Activated naive CD4-positive, alpha-beta T cell treated with anti-CD3 and anti-CD28 coated beads, Interleukin-2, amount 50 U/mL, for 16 hours (primary cell): ENCODE results near the gene TSPAN32.

ENCODE experiments used
- DNase-seq: peaks from one replicate; pipeline ENCODE4 v3.0.0-alpha.2; 2020

TSPAN32 gene

DNA sequence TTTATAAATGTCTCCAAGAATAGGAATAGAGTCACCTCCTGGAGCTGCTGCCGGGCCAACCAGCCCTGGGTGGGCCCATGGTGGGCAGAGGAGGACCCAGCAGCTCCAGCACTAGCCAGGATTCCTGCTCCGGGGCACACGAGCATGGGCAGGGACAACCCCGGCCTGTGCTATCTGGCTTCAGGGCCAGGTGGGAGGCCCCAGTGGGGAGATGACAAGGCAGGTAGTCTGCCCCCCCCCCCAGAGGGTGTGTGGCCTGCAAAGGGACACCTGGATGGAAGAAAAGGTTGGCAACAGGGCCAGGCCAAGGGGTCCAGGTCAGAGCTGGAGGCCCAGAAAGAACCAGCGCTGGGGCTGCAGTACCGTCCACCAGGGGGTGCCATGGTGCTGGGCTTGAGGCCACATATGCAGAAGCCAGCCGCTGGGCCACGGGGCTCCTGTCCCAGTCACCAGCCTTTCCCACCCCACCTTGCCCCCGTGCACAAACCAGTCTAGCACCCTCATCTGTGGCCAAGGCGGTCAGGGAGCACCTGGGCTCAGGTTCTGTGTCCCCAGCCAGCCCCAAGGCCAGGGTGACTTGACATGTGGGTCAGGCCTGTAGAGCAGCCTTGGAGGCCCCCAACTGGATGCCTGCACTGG, 3.4 kb downstream of the TSPAN32 start:
- DNase-seq = peak; percentile 86

DNA sequence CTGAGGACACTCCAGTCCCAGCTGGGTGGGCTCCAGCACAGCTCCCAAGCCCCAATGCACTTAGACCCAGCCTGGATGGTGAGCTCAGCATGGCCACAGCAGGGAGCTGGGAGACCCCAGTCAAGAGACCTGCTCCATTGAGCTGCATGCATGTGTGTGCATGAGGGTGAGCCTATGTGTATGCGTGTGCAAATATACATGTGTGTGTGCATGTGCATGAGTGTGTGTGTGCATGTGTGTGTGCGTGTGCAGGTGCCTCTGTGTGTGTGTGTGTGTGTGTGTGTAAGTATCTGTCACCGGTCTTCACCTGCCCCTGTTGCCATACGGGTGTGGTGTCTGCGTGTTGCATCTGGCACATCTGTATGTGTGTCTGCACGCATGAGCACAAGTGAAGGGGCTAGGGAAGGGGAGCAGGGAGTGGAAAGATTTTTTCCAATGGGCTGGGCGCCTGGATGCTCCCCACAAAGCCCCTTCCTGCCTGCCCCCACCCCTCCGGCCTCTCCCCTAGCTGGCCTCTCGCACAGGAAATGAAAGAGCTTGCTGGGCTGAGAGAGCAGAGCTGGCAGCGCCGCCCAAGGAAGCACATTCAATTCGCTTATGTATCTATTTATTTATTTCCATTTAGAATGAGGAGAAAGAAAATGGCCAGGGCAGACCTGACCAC, 4.1 kb downstream of the TSPAN32 start:
- DNase-seq = no peak

GRCh38 chr11:2306452-2306823, 4.6 kb downstream of the TSPAN32 start:
- no peak for DNase-seq

- DNase-seq = no peak
These were observed 5.2 kb downstream of the TSPAN32 start for GRCh38 chr11:2306877-2307500.

DNA sequence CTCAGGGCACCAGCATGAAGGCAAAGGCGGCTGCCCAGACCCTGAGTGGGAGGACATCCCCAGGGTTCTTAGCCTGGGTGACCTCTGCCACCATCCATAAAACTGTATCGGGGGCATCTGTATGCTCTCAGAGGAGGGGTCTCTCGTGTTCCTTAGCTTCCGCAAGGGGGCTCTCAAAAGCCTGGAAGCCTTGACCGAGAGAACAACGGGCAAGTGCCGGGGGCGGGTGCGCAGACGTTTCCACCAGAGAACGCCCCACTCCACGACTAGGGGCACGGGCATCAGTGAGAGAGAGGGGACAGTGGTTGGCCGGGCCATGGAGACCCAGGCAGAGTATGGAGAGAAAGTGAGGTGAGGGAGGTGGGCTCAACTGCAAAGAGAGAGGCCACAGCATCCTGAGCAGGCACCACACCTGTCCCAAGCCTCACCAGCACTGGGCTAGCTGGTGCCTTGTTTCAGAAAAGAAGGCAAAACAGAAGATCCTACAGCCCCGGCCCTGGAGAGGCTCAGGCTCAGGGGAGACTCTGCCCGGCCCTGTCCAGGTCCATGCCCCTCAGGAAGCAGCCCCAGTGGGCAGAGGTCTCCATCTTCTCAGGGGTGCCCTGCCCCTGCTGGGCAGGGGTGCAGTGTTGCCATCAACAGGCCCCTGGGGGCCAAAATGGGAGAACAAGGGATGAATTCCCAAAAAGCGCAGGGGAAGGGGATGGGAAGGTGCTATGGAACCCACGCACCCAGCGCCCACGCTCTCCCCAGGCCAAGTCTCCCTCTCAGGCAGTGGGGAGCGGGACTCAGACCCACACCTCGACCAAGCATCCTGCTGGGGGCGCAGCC, 5.9 kb downstream of the TSPAN32 start:
- DNase-seq = no peak

DNA sequence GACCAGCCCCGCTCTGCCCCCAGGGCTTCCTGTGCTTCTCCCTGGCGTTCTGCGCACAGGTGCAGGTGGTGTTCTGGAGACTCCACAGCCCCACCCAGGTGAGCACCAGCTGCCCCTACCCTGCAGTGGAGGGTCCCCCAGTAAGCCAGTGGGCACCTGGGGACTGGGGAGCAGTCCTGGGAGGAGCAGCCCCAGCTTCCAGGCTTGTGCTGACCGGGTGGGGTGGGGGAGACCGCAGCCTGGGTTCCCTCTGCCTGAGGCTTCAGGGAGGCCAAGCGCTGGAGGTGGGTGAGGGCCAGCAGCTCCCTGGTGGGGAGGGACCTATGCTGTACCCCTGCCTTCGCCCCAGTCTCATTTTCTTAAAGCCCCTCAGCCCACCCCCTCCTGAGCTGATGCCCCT, 6.9 kb downstream of the TSPAN32 start:
- DNase-seq = no peak

- no peak for DNase-seq
These were observed 7.6 kb downstream of the TSPAN32 start for GRCh38 chr11:2309251-2310072.

DNA sequence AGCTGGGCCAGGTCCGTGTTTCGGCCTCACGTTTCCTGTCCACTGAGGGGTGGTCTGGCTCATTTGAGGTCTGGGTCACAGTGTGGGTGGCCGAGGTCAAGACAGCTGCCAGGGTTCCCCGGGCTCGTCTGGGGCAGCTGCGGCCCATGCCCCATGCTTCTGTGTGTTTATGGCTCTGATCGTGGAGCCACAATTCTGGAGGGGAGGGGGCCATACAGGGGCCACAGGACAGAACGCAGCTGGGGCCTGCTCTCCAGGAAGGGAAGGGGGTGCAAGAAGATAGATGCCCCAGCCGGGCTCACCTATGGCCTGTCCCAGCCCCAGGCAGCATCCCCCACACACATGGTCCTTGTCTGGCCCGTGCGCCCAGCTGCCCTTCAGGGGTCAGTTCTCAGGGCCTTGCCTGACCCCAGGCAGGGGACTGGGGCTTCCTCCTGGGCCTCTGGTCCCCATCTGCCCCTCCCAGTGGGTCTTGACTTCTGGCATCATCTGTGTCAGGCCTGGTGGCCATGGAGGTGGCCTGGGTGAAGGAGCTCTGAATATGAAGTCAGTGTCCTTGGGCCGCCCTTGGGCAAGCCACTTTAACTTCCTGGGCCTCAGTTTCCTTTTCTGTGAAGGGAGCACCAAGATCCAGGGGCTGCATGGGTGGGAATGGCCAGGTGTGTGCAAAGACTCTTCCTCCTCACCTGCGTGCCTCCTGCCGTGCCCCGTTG, 8.4 kb downstream of the TSPAN32 start:
- no peak for DNase-seq

DNA sequence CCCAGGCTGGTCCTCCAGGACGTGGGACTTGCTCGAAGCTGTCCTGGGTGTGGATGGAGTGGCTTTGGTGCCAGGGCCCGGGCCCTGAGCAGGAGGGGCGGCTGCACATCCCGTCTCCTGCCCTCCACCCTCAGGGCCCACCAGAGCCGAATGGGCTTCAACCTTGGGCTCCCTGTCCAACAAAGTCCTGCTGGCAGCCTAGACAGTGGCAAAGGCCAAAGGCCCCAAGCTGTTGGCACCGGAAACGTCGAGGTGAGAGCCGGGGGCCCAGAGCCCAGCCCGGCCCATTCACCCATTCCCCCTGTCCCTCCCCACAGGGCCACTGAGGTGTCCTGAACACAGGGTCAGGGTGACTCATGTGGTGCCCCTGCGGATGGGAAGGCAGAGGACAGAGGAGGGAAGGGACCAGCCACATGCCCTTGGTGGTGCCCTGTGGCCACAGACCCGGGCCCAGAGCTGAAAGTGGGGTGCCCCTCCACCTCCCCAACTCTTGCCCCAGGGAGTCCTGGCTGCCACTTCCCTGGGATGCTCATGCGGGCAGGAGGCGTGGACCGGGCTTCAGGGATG, 9.1 kb downstream of the TSPAN32 start:
- DNase-seq = no peak

DNA sequence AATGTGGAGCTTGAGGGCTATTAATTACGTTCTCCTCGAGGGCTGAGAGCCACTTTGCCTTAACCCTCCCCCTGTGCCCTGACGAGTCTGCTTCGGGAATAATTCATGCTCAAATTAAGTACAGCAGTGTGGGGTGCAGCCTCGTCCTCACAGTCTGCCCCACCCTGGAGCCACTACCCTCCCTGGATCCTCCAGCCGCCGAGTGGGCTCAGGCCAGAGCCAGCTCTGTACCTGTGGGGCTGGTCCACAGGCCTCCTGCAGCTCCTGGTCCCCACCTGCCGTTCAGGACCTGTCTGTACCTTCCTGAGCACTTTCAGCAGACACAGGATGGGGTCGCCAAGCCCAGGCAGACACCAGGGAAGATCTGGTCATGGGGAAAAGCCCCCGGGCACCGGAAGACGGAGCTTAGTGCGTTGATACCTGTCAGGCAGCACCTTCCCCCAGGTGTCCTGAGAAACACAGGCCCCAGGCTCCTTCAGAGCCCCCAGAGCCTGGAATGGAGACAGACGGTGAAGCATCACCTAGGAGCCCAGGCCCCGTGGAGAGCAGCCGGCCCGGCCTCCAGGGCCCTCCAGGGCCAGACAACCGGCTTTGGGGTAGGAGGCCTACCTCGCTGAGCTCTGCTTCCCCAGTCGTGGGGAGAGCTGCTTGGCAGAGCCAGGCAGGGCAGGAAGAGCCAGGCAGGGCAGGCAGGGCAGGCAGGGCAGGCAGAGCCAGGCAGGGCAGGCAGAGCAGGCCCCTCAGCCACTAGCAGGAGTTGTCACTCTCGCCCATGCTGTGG, 9.7 kb downstream of the TSPAN32 start:
- no peak for DNase-seq

- DNase-seq = no peak
These were observed 10.6 kb downstream of the TSPAN32 start for GRCh38 chr11:2312232-2313042.

GRCh38 chr11:2313051-2313951, 11.5 kb downstream of the TSPAN32 start:
- no peak for DNase-seq

- no peak for DNase-seq
These were observed 12.3 kb downstream of the TSPAN32 start for GRCh38 chr11:2314136-2314524.

- no peak for DNase-seq
These were observed 12.9 kb downstream of the TSPAN32 start for GRCh38 chr11:2314525-2315394.

GRCh38 chr11:2315395-2316168, 13.8 kb downstream of the TSPAN32 start:
- DNase-seq = no peak

DNA sequence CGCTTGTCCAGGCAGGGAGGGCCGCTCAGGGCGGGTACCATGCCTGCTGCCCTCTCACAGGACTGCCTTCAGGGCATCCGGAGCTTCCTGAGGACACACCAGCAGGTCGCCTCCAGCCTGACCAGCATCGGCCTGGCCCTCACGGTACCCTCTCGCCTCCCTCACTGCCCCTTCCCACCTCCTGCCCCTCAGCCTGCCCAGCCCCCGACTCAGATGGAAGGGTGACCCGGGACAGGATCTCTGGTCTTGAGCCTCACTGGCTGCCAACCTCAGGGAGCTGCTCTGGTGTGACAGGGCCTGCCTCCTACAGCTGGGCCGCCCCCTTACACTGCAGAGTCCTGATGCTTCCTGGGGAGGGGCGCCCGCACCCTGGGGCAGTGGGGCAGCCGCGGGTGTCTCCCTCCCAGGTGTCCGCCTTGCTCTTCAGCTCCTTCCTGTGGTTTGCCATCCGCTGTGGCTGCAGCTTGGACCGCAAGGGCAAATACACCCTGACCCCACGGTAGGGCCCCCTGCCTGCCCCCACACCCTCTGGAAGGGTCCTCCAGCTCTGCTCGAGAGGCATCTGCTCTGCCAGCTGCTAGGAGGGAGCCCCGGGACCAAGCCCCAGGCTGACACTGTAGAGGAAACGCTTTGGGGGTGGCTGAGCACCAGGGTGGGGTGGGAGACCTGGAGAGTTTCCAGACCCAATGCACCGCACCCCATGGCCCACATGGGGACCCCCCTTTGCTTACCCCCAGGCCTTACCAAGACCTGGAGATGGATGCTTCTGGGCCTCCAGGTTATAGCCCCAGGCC, 14.6 kb downstream of the TSPAN32 start:
- DNase-seq = no peak
